HCT116 (cell line): ENCODE results near the gene TCF12. TPM values are rescaled to one million over a fixed set of nuclear protein-coding genes. Genes with fewer than 3 reads are reported as not detected.

Experiments used
- ATAC-seq: fragments of 200-7000 bp; cut with Tn5 transposase; 2 replicates; pipeline ENCODE4 v1.9.1; 2020; ENCODE audit warnings: mild to moderate bottlenecking, moderate library complexity
- BruUV-seq: library from RNA; stranded (reverse); fragments of 400-500 nt; replicated peaks from 2 replicates; lab custom pipeline; 2021; lab: Mats Ljungman, UMichigan
- CTCF ChIA-PET: fragments of 300-600 bp; sonication (Branson Sonifier 250); formaldehyde crosslinking; loops from one replicate; lab custom pipeline; 2021; ENCODE audit warnings: antibody characterized with exemption; lab: Charles Lee
- POLR2A ChIA-PET: fragments of 300-600, 350-600 bp; sonication (Branson Sonifier 250); formaldehyde crosslinking; loops from one replicate; lab custom pipeline; 2021; ENCODE audit warnings: antibody characterized with exemption; lab: Charles Lee
- RAD21 ChIA-PET, 2 experiments: fragments of 300-600 bp; sonication (Branson Sonifier 250); formaldehyde crosslinking; loops; one replicate each; lab custom pipeline; 2023; ENCODE audit warnings: low total read pairs in 2 of 2; ENCODE audit not compliant: uncharacterized antibody in 2 of 2, unreplicated experiment in 2 of 2, low non-redundant PET in 1 of 2; lab: Charles Lee
- DNase-seq: peaks from one replicate; pipeline ENCODE4 v3.0.0-alpha.2; 2010; ENCODE audit warnings: low read depth, low spot score
- H2AFZ ChIP-seq: fragments of 200-600 bp; shearing (Covaris generic), sonication (generic); 2 replicates; pipeline ENCODE4 v1.6.1; 2017; ENCODE audit warnings: low read depth, mixed run types, mixed read lengths, antibody characterized with exemption, low read length; ENCODE audit not compliant: poor library complexity, severe bottlenecking
- H3K27ac ChIP-seq: 2 replicates; pipeline ENCODE4 v1.5.1; 2012; ENCODE audit warnings: low read depth, low read length
- H3K27me3 ChIP-seq: fragments of 200-600 bp; sonication (generic); 2 replicates; pipeline ENCODE4 v1.6.1; 2016; ENCODE audit warnings: mixed run types, low read length, mixed read lengths; ENCODE audit not compliant: insufficient read depth
- H3K36me3 ChIP-seq, 2 experiments: fragments of 200-500 bp in 1 of 2; fragments of 200-600 bp in 1 of 2; sonication (Bioruptor generic) in 1 of 2; sonication (generic) in 1 of 2; 2 replicates each; pipeline versions ENCODE4 v1.5.1 to v1.6.1; 2014 to 2016; ENCODE audit warnings: low read length in 2 of 2, inconsistent platforms in 1 of 2, mixed read lengths in 1 of 2, mixed run types in 1 of 2; ENCODE audit not compliant: insufficient read depth in 2 of 2, control insufficient read depth in 1 of 2
- H3K4me1 ChIP-seq, 2 experiments: fragments of 200-600 bp in 1 of 2; sonication (generic) in 1 of 2; 2 replicates each; pipeline versions ENCODE4 v1.5.1 to v1.6.1; 2012 to 2017; ENCODE audit warnings: low read length in 2 of 2, inconsistent platforms in 1 of 2, mild to moderate bottlenecking in 1 of 2, mixed read lengths in 1 of 2, mixed run types in 1 of 2, moderate library complexity in 1 of 2; ENCODE audit not compliant: insufficient read depth in 2 of 2, control insufficient read depth in 1 of 2
- H3K4me2 ChIP-seq: fragments of 200-600 bp; sonication (generic); 2 replicates; pipeline ENCODE4 v1.6.1; 2017; ENCODE audit warnings: mixed run types, low read length, mixed read lengths
- H3K4me3 ChIP-seq, 2 experiments: fragments of 200-600 bp in 1 of 2; sonication (generic) in 1 of 2; replicated peaks in 1 of 2; 2 replicates each; pipeline ENCODE4 v1.5.1; 2011 to 2016; ENCODE audit warnings: low read length in 2 of 2, control low read depth in 1 of 2, low read depth in 1 of 2, mild to moderate bottlenecking in 1 of 2, mixed read lengths in 1 of 2, mixed run types in 1 of 2
- H3K79me2 ChIP-seq: fragments of 200-600 bp; sonication (generic); 2 replicates; pipeline ENCODE4 v1.6.1; 2017; ENCODE audit warnings: mild to moderate bottlenecking, mixed run types, low read length, moderate library complexity, mixed read lengths; ENCODE audit not compliant: insufficient read depth
- H3K9ac ChIP-seq: fragments of 200-600 bp; sonication (generic); 2 replicates; pipeline ENCODE4 v1.6.1; 2016; ENCODE audit warnings: low read length, mixed read lengths
- H3K9me2 ChIP-seq: fragments of 200-600 bp; sonication (generic), shearing (Covaris generic); 2 replicates; pipeline ENCODE4 v1.6.1; 2017; ENCODE audit warnings: mixed run types, mild to moderate bottlenecking, moderate library complexity; ENCODE audit not compliant: insufficient read depth
- H3K9me3 ChIP-seq, 2 experiments: fragments of 200-500 bp in 1 of 2; fragments of 200-600 bp in 1 of 2; sonication (Bioruptor generic) in 1 of 2; sonication (generic) in 1 of 2; 2 replicates each; pipeline ENCODE4 v1.6.1; 2014 to 2017; ENCODE audit warnings: low read length in 2 of 2, mixed read lengths in 2 of 2, inconsistent platforms in 1 of 2, low read depth in 1 of 2, mild to moderate bottlenecking in 1 of 2, mixed run types in 1 of 2, moderate library complexity in 1 of 2; ENCODE audit not compliant: control insufficient read depth in 1 of 2, insufficient read depth in 1 of 2
- H4K20me1 ChIP-seq: fragments of 200-600 bp; sonication (generic), shearing (Covaris generic); 2 replicates; pipeline ENCODE4 v1.6.1; 2017; ENCODE audit warnings: mixed run types, mild to moderate bottlenecking, moderate library complexity; ENCODE audit not compliant: insufficient read depth
- ATF3 ChIP-seq: IDR thresholded peaks from 2 replicates; pipeline ENCODE4 v1.6.1; 2012
- CEBPB ChIP-seq: IDR thresholded peaks from 2 replicates; pipeline ENCODE4 v1.6.1; 2012; ENCODE audit warnings: low read depth
- CTCF ChIP-seq, 3 experiments: fragments of 200-600 bp in 1 of 3; sonication (generic) in 1 of 3; IDR thresholded peaks in 2 of 3; conservative IDR thresholded peaks in 1 of 3; 2 replicates each; pipeline ENCODE4 v1.5.1; 2012 to 2017; ENCODE audit warnings: low read depth in 2 of 3, low read length in 2 of 3, antibody characterized with exemption in 1 of 3, borderline replicate concordance in 1 of 3, control low read depth in 1 of 3, mild to moderate bottlenecking in 1 of 3, mixed read lengths in 1 of 3, mixed run types in 1 of 3, moderate library complexity in 1 of 3; ENCODE audit not compliant: insufficient read depth in 1 of 3
- ELF1 ChIP-seq: IDR thresholded peaks from 2 replicates; pipeline ENCODE4 v1.6.1; 2012; ENCODE audit warnings: low read depth, borderline replicate concordance
- FOSL1 ChIP-seq: IDR thresholded peaks from 2 replicates; pipeline ENCODE4 v1.6.1; 2012; ENCODE audit warnings: low read depth
- JUND ChIP-seq: IDR thresholded peaks from 2 replicates; pipeline ENCODE4 v1.6.1; 2012
- MAX ChIP-seq: IDR thresholded peaks from 2 replicates; pipeline ENCODE4 v1.6.1; 2012
- POLR2A ChIP-seq: IDR thresholded peaks from 2 replicates; pipeline ENCODE4 v1.7.0; 2011; ENCODE audit warnings: borderline replicate concordance; ENCODE audit not compliant: insufficient read depth, insufficient read length; ENCODE audit errors: extremely low read depth
- RAD21 ChIP-seq: IDR thresholded peaks from 2 replicates; pipeline ENCODE4 v1.6.1; 2012; ENCODE audit warnings: low read depth, mild to moderate bottlenecking
- REST ChIP-seq: IDR thresholded peaks from 2 replicates; pipeline ENCODE4 v1.6.1; 2012; ENCODE audit warnings: low read depth
- SRF ChIP-seq: IDR thresholded peaks from 2 replicates; pipeline ENCODE4 v1.6.1; 2012; ENCODE audit warnings: low read depth
- ZFX ChIP-seq: fragments of 450-650 bp; IDR thresholded peaks from 2 replicates; pipeline ENCODE4 v1.6.1; 2017
- intact Hi-C: fragments of 100-400 bp; cut with micrococcal nuclease; formaldehyde crosslinking; loops from 2 replicates; pipeline ENCODE4 v1.10.0; 2022
- total RNA-seq: library from RNA; stranded (reverse); gene quantifications from one replicate; pipeline ENCODE4 v1.2.1, GENCODE V29; 2021; ENCODE audit not compliant: unreplicated experiment

TCF12 gene
- total RNA-seq, 1 experiment from 2014 or later: 71.6 TPM

- POLR2A ChIA-PET: no interaction called here
- ATAC-seq (no peak), DNase-seq (no peak)
- Histone ChIP-seq H3K4me3 (no peak overlapping the region), H4K20me1 (peaks cover 2% of the 10 kb centered on the region; the same call in 1 of the 2 replicates), H3K36me3 (no peaks in the 10 kb centered on the region), H3K79me2 (peaks cover 53% of the 10 kb centered on the region), H3K27me3 (no peaks in the 10 kb centered on the region), H3K27ac (no peak overlapping the region), H3K9me2 (no peaks in the 10 kb centered on the region), H3K9ac (no peak overlapping the region), H3K4me2 (no peak overlapping the region), H2AFZ (no peak overlapping the region), H3K4me1 (no peaks in the 10 kb centered on the region), H3K9me3 (no peaks in the 10 kb centered on the region)
- RAD21 ChIA-PET: no interaction called here
- CTCF ChIA-PET: no interaction called here
- TF ChIP-seq CEBPB: no peak
- no peak for TF ChIP-seq RAD21
- no peak for TF ChIP-seq POLR2A
- TF ChIP-seq MAX: no peak
- TF ChIP-seq CTCF (IDR thresholded peaks at IDR 0.05 in 2 of 3, conservative IDR thresholded peaks at IDR 0.05 in 1 of 3; ENCODE audit: borderline replicate concordance in 1 of 3, insufficient read depth in 1 of 3, low read depth in 2 of 3, low read length in 2 of 3): no peak
- TF ChIP-seq ZFX: no peak
- no peak for TF ChIP-seq ELF1
- TF ChIP-seq FOSL1: no peak
- BruUV-seq: no TSS peak
- intact Hi-C loops: no loop called here
Measured at GRCh38 chr15:57038496-57038895, 120.1 kb downstream of the TCF12 start.

GRCh38 chr15:57041416-57041815 lies 123.0 kb downstream of the TCF12 start:
- intact Hi-C loops: no loop called here
- Histone ChIP-seq H3K9ac (no peak overlapping the region), H3K27me3 (no peaks in the 10 kb centered on the region), H3K9me2 (no peaks in the 10 kb centered on the region), H3K4me3 (no peak overlapping the region), H3K9me3 (no peaks in the 10 kb centered on the region), H3K36me3 (no peaks in the 10 kb centered on the region), H2AFZ (no peak overlapping the region), H3K79me2 (peaks cover 39% of the 10 kb centered on the region), H3K4me1 (no peaks in the 10 kb centered on the region), H3K4me2 (no peak overlapping the region), H3K27ac (no peak overlapping the region), H4K20me1 (peaks cover 6% of the 10 kb centered on the region; the same call in 1 of the 2 replicates)
- POLR2A ChIA-PET: no interaction called here
- RAD21 ChIA-PET: no interaction called here
- CTCF ChIA-PET: no interaction called here
- ATAC-seq (no peak), DNase-seq (no peak)
- no TSS peak for BruUV-seq
- TF ChIP-seq POLR2A: no peak
- TF ChIP-seq RAD21: no peak
- TF ChIP-seq MAX: no peak
- TF ChIP-seq SRF: no peak
- no peak for TF ChIP-seq CEBPB
- no peak for TF ChIP-seq REST
- no peak for TF ChIP-seq ATF3
- no peak for TF ChIP-seq JUND
